Muscle layer of colon (tissue), 2 donors: ENCODE results near the gene GPR157.
"Not testable (repeated sequence)": the region's sequence is repeated elsewhere in the genome, so short reads cannot be mapped to it uniquely, and the experiment has no call there.

Source experiments
- H3K27ac ChIP-seq: one replicate; pipeline ENCODE4 v1.7.0; 2013; ENCODE audit warnings: low read depth, mild to moderate bottlenecking, low read length, moderate library complexity
- H3K27me3 ChIP-seq, 2 donors: one replicate each; pipeline ENCODE4 v1.7.0; 2013; ENCODE audit warnings: low read length in 2 of 2, mild to moderate bottlenecking in 2 of 2; ENCODE audit not compliant: insufficient read depth in 2 of 2, control insufficient read depth in 1 of 2
- H3K36me3 ChIP-seq: one replicate; pipeline ENCODE4 v1.7.0; 2013; ENCODE audit warnings: mild to moderate bottlenecking, low read length; ENCODE audit not compliant: insufficient read depth
- H3K4me1 ChIP-seq: one replicate; pipeline ENCODE4 v1.7.0; 2013; ENCODE audit warnings: mild to moderate bottlenecking, low read length; ENCODE audit not compliant: insufficient read depth
- H3K4me3 ChIP-seq, 2 donors: one replicate each; pipeline ENCODE4 v1.7.0; 2013; ENCODE audit warnings: low read length in 2 of 2, low read depth in 1 of 2, mild to moderate bottlenecking in 1 of 2, moderate library complexity in 1 of 2
- H3K9ac ChIP-seq: one replicate; pipeline ENCODE4 v1.7.0; 2013; ENCODE audit warnings: low read length
- H3K9me3 ChIP-seq: one replicate; pipeline ENCODE4 v1.7.0; 2013; ENCODE audit warnings: mild to moderate bottlenecking, low read length
- donor health status: abdominal sarcoma.
- donor health status: Adenocarcinoma of cecum.

The GPR157 gene

DNA sequence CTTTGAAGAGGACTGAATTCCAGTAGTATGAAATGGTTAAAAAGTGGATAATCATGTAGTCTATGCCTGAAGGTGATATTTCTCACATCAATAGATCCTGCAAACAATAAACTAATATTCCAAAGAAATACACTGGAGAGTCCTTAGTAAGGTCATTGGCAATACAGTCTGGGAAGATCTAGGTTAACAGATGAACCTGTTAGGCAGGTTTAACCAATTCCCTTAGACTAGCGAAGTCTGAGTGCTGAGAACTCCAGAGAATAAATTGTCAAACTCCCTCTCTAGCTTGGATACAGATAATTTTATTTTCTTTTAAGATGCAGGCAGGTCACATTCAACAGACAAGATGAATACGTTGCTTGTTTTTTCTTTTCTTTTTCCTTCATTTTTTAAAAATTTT, 2.4 kb downstream of the GPR157 start:
- H3K9me3 ChIP-seq, result no peaks in the 10 kb centered on the region
- H3K27ac ChIP-seq, result no peak overlapping the region
- no peaks in the 10 kb centered on the region for H3K27me3 ChIP-seq
- H3K4me3 ChIP-seq, result no peak overlapping the region
- H3K36me3 ChIP-seq, result no peaks in the 10 kb centered on the region
- peaks cover 12% of the 10 kb centered on the region for H3K4me1 ChIP-seq
- no peak overlapping the region for H3K9ac ChIP-seq

- H3K27me3 ChIP-seq, H3K36me3 ChIP-seq, H3K4me3 ChIP-seq, H3K9ac ChIP-seq, H3K27ac ChIP-seq, H3K9me3 ChIP-seq: not testable (repeated sequence)
- H3K4me1 ChIP-seq, result peaks cover 12% of the 10 kb centered on the region
Measured at GRCh38 chr1:9125847-9126246, 3.1 kb downstream of the GPR157 start.

GRCh38 chr1:9125325-9125724, 3.6 kb downstream of the GPR157 start:
- H3K27me3 ChIP-seq, result no peaks in the 10 kb centered on the region
- H3K4me3 ChIP-seq, result no peak overlapping the region
- H3K9me3 ChIP-seq, result no peaks in the 10 kb centered on the region
- no peak overlapping the region for H3K27ac ChIP-seq
- H3K36me3 ChIP-seq, result no peaks in the 10 kb centered on the region
- no peak overlapping the region for H3K9ac ChIP-seq
- peaks cover 12% of the 10 kb centered on the region for H3K4me1 ChIP-seq

DNA sequence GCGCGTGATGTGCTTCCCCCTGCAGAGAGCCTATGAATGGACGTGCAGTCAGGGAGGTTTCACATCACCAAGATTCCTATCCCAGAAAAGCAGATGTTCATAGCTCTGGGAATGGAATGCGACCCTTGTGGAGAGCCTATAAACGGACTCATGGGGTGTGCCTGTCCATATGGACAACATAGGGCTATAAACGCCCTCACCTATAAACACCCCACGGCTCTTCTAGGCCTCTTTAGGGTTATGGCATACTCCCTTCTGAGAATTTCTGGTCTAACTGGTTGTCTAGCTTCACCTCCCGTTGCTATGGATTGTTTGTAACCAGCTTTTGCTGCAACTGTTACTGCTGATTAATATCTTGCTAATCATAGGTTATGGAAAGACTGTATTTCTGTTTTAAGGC, 4.5 kb downstream of the GPR157 start:
- not testable (repeated sequence) for H3K9me3 ChIP-seq, H3K36me3 ChIP-seq, H3K27me3 ChIP-seq, H3K4me3 ChIP-seq, H3K9ac ChIP-seq, H3K27ac ChIP-seq
- peaks cover 12% of the 10 kb centered on the region for H3K4me1 ChIP-seq

- H3K4me1 ChIP-seq, result peaks cover 12% of the 10 kb centered on the region
- H3K27me3 ChIP-seq, H3K9ac ChIP-seq, H3K27ac ChIP-seq, H3K9me3 ChIP-seq, H3K36me3 ChIP-seq, H3K4me3 ChIP-seq: not testable (repeated sequence)
Measured at GRCh38 chr1:9123665-9124064, 5.2 kb downstream of the GPR157 start.

DNA sequence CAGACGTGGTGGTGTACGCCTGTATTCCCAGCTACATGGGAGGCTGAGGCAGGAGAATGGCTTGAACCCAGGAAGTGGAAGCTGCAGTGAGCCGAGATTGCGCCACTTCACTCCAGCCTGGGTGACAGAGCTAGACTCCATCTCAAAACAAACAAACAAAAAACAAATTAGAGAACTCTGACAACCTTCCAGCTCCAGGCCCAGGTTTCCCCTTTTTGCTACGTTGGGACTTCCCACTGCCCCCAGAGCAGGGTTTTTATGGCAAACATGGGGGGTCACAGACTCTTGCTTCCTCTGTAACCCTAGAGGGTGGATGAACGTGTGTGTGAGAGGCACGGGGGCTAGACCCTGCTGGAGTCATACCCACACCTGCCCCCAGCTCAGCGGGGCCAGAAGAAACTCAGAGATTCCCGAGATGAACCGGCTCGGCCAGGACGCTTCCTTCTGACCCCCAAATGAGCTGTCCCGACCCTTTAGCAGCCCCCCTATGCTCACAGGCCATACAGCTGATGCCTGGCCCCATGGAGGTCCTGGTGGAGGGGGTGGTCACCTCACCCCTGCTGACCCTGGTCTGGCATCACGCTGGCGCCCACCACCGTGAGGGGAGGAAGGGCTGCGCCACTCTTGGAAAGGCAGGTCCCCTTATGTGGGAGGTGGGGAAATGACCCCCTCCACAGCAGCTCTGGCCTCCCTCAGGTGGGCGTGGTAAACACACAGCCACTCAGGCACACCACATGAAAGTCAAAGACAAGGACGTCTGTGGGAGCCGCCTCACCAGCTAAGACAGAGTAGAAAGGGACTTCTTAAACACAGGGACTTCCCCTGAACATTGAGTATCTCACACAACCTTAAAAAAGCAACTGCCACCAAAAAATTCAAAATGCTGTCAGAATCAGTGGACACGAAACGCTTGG, 7.1 kb downstream of the GPR157 start:
- Histone ChIP-seq H3K27me3 (no peaks in the 10 kb centered on the region), H3K36me3 (no peaks in the 10 kb centered on the region), H3K4me3 (no peak overlapping the region), H3K9ac (no peak overlapping the region), H3K27ac (no peak overlapping the region), H3K9me3 (no peaks in the 10 kb centered on the region), H3K4me1 (no peaks in the 10 kb centered on the region)

- Histone ChIP-seq H3K36me3 (no peaks in the 10 kb centered on the region), H3K4me1 (no peaks in the 10 kb centered on the region), H3K27ac (no peak overlapping the region)
Measured at GRCh38 chr1:9120312-9120958, 8.5 kb downstream of the GPR157 start.

GRCh38 chr1:9119745-9120144, 9.2 kb downstream of the GPR157 start:
- Histone ChIP-seq H3K36me3 (no peaks in the 10 kb centered on the region), H3K27ac (no peak overlapping the region), H3K4me1 (no peaks in the 10 kb centered on the region), H3K4me3 (no peak overlapping the region), H3K27me3 (no peaks in the 10 kb centered on the region), H3K9me3 (no peaks in the 10 kb centered on the region), H3K9ac (no peak overlapping the region)

More at GRCh38 chr1:9120312-9120958, 8.5 kb downstream of the GPR157 start:
- Histone ChIP-seq H3K9ac (no peak overlapping the region), H3K9me3 (no peaks in the 10 kb centered on the region), H3K27me3 (no peaks in the 10 kb centered on the region), H3K4me3 (no peak overlapping the region)

GRCh38 chr1:9118186-9118585, 10.7 kb downstream of the GPR157 start:
- Histone ChIP-seq H3K4me3 (no peak overlapping the region), H3K27ac (no peak overlapping the region)

GRCh38 chr1:9115351-9116205, 13.3 kb downstream of the GPR157 start:
- Histone ChIP-seq H3K27ac (no peak overlapping the region), H3K4me3 (no peak overlapping the region), H3K36me3 (no peaks in the 10 kb centered on the region), H3K9me3 (no peaks in the 10 kb centered on the region), H3K4me1 (no peaks in the 10 kb centered on the region), H3K27me3 (no peaks in the 10 kb centered on the region), H3K9ac (no peak overlapping the region)

More at GRCh38 chr1:9118186-9118585, 10.7 kb downstream of the GPR157 start:
- no peak overlapping the region for H3K9ac ChIP-seq
- no peaks in the 10 kb centered on the region for H3K9me3 ChIP-seq
- H3K36me3 ChIP-seq, result no peaks in the 10 kb centered on the region
- no peaks in the 10 kb centered on the region for H3K4me1 ChIP-seq
- no peaks in the 10 kb centered on the region for H3K27me3 ChIP-seq
